ENCODE results near the gene GHITM. TPM values are rescaled to one million over a fixed set of nuclear protein-coding genes. Genes with fewer than 3 reads are reported as not detected.

The GHITM gene
- total and polyA plus RNA-seq, 2 of the 4 experiments (the other 2 are of a cell fraction) = 103 to 185 TPM

DNA sequence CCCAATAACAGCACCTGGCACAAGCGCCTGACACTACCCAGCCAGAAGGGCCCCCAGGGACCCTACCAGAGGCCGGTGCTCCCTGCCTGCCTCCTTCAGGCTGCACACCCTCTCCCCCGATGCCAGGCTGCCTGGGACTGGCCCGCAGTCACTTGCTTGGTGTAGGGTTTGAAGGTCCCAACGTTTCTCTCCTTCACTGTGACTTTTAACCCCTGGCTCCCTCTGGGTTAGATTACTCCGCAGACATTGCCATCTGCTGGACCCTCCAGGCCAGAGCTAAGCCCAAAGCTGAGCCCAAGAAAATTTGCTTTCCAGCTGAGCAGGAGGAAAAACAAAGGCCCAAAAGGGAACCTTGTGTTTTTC is 61.9 kb downstream of the GHITM start:
- H3K27ac ChIP-seq (ENCODE audit: insufficient read depth, low read length) = no peak overlapping the region
- no peak overlapping the region for H3K18ac ChIP-seq (ENCODE audit: low read depth, low read length)
- H3K9ac ChIP-seq (ENCODE audit: low read depth, low read length) = no peak overlapping the region
- no peaks in the 10 kb centered on the region for H3K9me3 ChIP-seq (ENCODE audit: control insufficient read depth, insufficient read depth, low read length)
- no peak overlapping the region for H4K5ac ChIP-seq (ENCODE audit: low read depth, low read length)
- POLR2A ChIA-PET (ENCODE audit: unreplicated experiment) = no interaction called here
- H2AFZ ChIP-seq (replicated peaks; ENCODE audit: low read length, poor library complexity) = no peak overlapping the region
- H2BK120ac ChIP-seq (ENCODE audit: low read depth, low read length) = no peak overlapping the region
- intact Hi-C loops (cut with micrococcal nuclease) = no loop called here
- H3K36me3 ChIP-seq (ENCODE audit: control insufficient read depth, insufficient read depth, low read length) = no peaks in the 10 kb centered on the region
- WGBS, 2 experiments (ENCODE audit: extremely low coverage in 2 of 2, insufficient read length in 1 of 2) = 57% methylated on average over 1 of the region's 6 CpGs; no CpG with 5 or more reads in 1 of the 2 experiments
- H3K14ac ChIP-seq (replicated peaks; ENCODE audit: low read depth, low read length) = no peak overlapping the region
- ATAC-seq (ENCODE audit: low read depth) (no peak), DNase-seq (no peak)
- CTCF ChIA-PET = no interaction called here
- no TSS peak for BruUV-seq (replicated peaks)
- no peaks in the 10 kb centered on the region for H3K9me1 ChIP-seq (ENCODE audit: insufficient read depth, low read length)
- H3K4ac ChIP-seq (ENCODE audit: low read depth, low read length) = no peak overlapping the region
- dilution Hi-C loops (cut with HindIII; ENCODE audit: low sequenced_read_pairs, unreplicated experiment) = no loop called here
- no peak overlapping the region for H3K56ac ChIP-seq (ENCODE audit: extremely low read depth, insufficient read depth, low read length)
- no peak overlapping the region for H2AK5ac ChIP-seq (ENCODE audit: low read depth, low read length)
- H2BK20ac ChIP-seq (ENCODE audit: low read depth, low read length) = no peak overlapping the region
- H3K27me3 ChIP-seq (ENCODE audit: control insufficient read depth, insufficient read depth, low read length) = peaks cover 14% of the 10 kb centered on the region; the same call in 1 of the 2 replicates
- TF ChIP-seq RCOR1 (IDR thresholded peaks at IDR 0.05; ENCODE audit: insufficient replicate concordance, low read length) = no peak
- TF ChIP-seq FOS (IDR thresholded peaks at IDR 0.05; ENCODE audit: low read depth, low read length) = no peak
- no peak for TF ChIP-seq MAZ (IDR thresholded peaks at IDR 0.05; ENCODE audit: borderline replicate concordance, low read depth, low read length)
- TF ChIP-seq, protein P1, sequence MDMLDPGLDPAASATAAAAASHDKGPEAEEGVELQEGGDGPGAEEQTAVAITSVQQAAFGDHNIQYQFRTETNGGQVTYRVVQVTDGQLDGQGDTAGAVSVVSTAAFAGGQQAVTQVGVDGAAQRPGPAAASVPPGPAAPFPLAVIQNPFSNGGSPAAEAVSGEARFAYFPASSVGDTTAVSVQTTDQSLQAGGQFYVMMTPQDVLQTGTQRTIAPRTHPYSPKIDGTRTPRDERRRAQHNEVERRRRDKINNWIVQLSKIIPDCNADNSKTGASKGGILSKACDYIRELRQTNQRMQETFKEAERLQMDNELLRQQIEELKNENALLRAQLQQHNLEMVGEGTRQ (IDR thresholded peaks at IDR 0.05; ENCODE audit: low read depth, low read length) = no peak
- no peak for TF ChIP-seq MXI1 (IDR thresholded peaks at IDR 0.05; ENCODE audit: borderline replicate concordance, low read depth, low read length)
- TF ChIP-seq, protein P2, sequence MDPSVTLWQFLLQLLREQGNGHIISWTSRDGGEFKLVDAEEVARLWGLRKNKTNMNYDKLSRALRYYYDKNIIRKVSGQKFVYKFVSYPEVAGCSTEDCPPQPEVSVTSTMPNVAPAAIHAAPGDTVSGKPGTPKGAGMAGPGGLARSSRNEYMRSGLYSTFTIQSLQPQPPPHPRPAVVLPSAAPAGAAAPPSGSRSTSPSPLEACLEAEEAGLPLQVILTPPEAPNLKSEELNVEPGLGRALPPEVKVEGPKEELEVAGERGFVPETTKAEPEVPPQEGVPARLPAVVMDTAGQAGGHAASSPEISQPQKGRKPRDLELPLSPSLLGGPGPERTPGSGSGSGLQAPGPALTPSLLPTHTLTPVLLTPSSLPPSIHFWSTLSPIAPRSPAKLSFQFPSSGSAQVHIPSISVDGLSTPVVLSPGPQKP (IDR thresholded peaks at IDR 0.05; ENCODE audit: borderline replicate concordance, low read depth, low read length) = no peak
- no peak for TF ChIP-seq CEBPB (IDR thresholded peaks at IDR 0.05; ENCODE audit: low read depth, low read length)
- no peak for TF ChIP-seq RFX5 (IDR thresholded peaks at IDR 0.05; ENCODE audit: low read depth, low read length)
- TF ChIP-seq SMC3 (IDR thresholded peaks at IDR 0.05; ENCODE audit: low read depth, low read length) = no peak
- no peak for TF ChIP-seq CHD1 (IDR thresholded peaks at IDR 0.05; ENCODE audit: low read depth, low read length)
- TF ChIP-seq RAD21 (IDR thresholded peaks at IDR 0.05; ENCODE audit: low read length) = no peak
- TF ChIP-seq NFE2L2 (IDR thresholded peaks at IDR 0.05; ENCODE audit: low read depth, low read length) = no peak
- no peak for TF ChIP-seq MAFK (IDR thresholded peaks at IDR 0.05; ENCODE audit: low read depth, low read length)
- TF ChIP-seq BHLHE40 (IDR thresholded peaks at IDR 0.05; ENCODE audit: low read depth, low read length) = no peak
- TF ChIP-seq POLR2A (IDR thresholded peaks at IDR 0.05; ENCODE audit: low read depth, low read length) = no peak
- TF ChIP-seq, protein P3, sequence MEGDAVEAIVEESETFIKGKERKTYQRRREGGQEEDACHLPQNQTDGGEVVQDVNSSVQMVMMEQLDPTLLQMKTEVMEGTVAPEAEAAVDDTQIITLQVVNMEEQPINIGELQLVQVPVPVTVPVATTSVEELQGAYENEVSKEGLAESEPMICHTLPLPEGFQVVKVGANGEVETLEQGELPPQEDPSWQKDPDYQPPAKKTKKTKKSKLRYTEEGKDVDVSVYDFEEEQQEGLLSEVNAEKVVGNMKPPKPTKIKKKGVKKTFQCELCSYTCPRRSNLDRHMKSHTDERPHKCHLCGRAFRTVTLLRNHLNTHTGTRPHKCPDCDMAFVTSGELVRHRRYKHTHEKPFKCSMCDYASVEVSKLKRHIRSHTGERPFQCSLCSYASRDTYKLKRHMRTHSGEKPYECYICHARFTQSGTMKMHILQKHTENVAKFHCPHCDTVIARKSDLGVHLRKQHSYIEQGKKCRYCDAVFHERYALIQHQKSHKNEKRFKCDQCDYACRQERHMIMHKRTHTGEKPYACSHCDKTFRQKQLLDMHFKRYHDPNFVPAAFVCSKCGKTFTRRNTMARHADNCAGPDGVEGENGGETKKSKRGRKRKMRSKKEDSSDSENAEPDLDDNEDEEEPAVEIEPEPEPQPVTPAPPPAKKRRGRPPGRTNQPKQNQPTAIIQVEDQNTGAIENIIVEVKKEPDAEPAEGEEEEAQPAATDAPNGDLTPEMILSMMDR (conservative IDR thresholded peaks at IDR 0.05; ENCODE audit: low read depth, low read length) = no peak
- H4K91ac ChIP-seq (ENCODE audit: insufficient read depth, low read depth, low read length) = no peak overlapping the region
- no peak overlapping the region for H2BK5ac ChIP-seq (ENCODE audit: low read depth, low read length, poor library complexity, severe bottlenecking)
- no peaks in the 10 kb centered on the region for H3K79me1 ChIP-seq (ENCODE audit: low read depth in 1 of 2, low read length in 2 of 2)
- no peak overlapping the region for H3K4me2 ChIP-seq (ENCODE audit: low read depth, low read length)
- H3K23ac ChIP-seq (ENCODE audit: low read depth, low read length) = no peak overlapping the region
- H3K4me1 ChIP-seq (ENCODE audit: control insufficient read depth, insufficient read depth, low read length) = no peaks in the 10 kb centered on the region
- no peak overlapping the region for H2AK9ac ChIP-seq (replicated peaks; ENCODE audit: low read depth, low read length, poor library complexity)
- no peaks in the 10 kb centered on the region for H4K20me1 ChIP-seq (ENCODE audit: insufficient read depth, low read length)
- no peak overlapping the region for H2BK15ac ChIP-seq (ENCODE audit: low read depth, low read length)
- H4K8ac ChIP-seq (ENCODE audit: low read depth in 2 of 2, low read length in 2 of 2) = no peak overlapping the region
- no peak overlapping the region for H3K4me3 ChIP-seq (ENCODE audit: insufficient read depth, low read depth, low read length)
- in situ Hi-C loops (cut with MboI; ENCODE audit: low sequenced_read_pairs) = no loop called here
